HepG2 (cell line): ENCODE data around the gene GALNT9. TPM values are rescaled to one million over a fixed set of nuclear protein-coding genes. Genes with fewer than 3 reads are reported as not detected.

ENCODE experiments used
- ATAC-seq: fragments of 200-7000 bp; cut with Tn5 transposase; 3 replicates; pipeline ENCODE4 v1.9.1; 2020; ENCODE audit warnings: mild to moderate bottlenecking, moderate library complexity
- BruUV-seq: library from RNA; stranded (reverse); fragments of 400-500 nt; replicated peaks from 2 replicates; lab custom pipeline; 2021; lab: Mats Ljungman, UMichigan
- CTCF ChIA-PET: fragments of 300-600 bp; formaldehyde crosslinking; extraction: SDS; loops from one replicate; lab custom pipeline; 2021; ENCODE audit warnings: low total read pairs, inconsistent platforms, low intra/inter-chr PET ratio; lab: Yijun Ruan, JAX
- POLR2A ChIA-PET: fragments of 350-600 bp; sonication (Branson Sonifier 250); formaldehyde crosslinking; loops from one replicate; lab custom pipeline; 2020; ENCODE audit warnings: antibody characterized with exemption, inconsistent platforms; lab: Yijun Ruan, JAX
- DNase-seq: peaks from one replicate; pipeline ENCODE4 v3.0.0-alpha.2; 2015; ENCODE audit warnings: low spot score
- FAIRE-seq: peaks from 3 replicates; lab custom pipeline; 2011; peaks lifted over from hg19 to GRCh38; lab: Jason Lieb, UNC
- H2AFZ ChIP-seq: one replicate; pipeline ENCODE4 v1.6.1; 2011; ENCODE audit warnings: low read length, inconsistent platforms
- H3K27ac ChIP-seq: fragments of 300-600 bp; 3 replicates; pipeline ENCODE4 v1.8.0; 2011; ENCODE audit warnings: mixed run types, mild to moderate bottlenecking, mixed read lengths, low read length, inconsistent platforms; ENCODE audit not compliant: insufficient read depth; ENCODE audit errors: extremely low read length
- H3K27me3 ChIP-seq, 2 experiments: fragments of 200-600 bp in 1 of 2; 2 replicates in 1 of 2; 3 replicates in 1 of 2; pipeline versions ENCODE4 v1.6.0 to v1.8.0; 2011; ENCODE audit warnings: low read length in 2 of 2, mild to moderate bottlenecking in 2 of 2, moderate library complexity in 2 of 2, inconsistent platforms in 1 of 2; ENCODE audit not compliant: insufficient read depth in 2 of 2, control insufficient read depth in 1 of 2
- H3K36me3 ChIP-seq, 2 experiments: fragments of 200-600 bp in 1 of 2; replicated peaks in 1 of 2; 2 replicates in 1 of 2; 3 replicates in 1 of 2; pipeline versions ENCODE4 v1.5.1 to v1.8.0; 2011; ENCODE audit warnings: low read length in 2 of 2, inconsistent platforms in 1 of 2; ENCODE audit not compliant: insufficient read depth in 2 of 2, control insufficient read depth in 1 of 2
- H3K4me1 ChIP-seq: 2 replicates; pipeline ENCODE4 v1.5.1; 2012; ENCODE audit warnings: low read length, inconsistent platforms; ENCODE audit not compliant: insufficient read depth
- H3K4me2 ChIP-seq: 2 replicates; pipeline ENCODE4 v1.6.0; 2011; ENCODE audit warnings: low read depth, low read length, inconsistent platforms
- H3K4me3 ChIP-seq, 3 experiments: fragments of 200-600 bp in 1 of 3; sonication (generic), shearing (Covaris generic) in 1 of 3; replicated peaks in 1 of 3; 2 replicates each; pipeline ENCODE4 v1.5.1; 2011 to 2016; ENCODE audit warnings: low read length in 3 of 3, inconsistent platforms in 2 of 3, low read depth in 2 of 3, mild to moderate bottlenecking in 2 of 3, control low read depth in 1 of 3, mixed read lengths in 1 of 3; ENCODE audit not compliant: insufficient read depth in 1 of 3
- H3K79me2 ChIP-seq: one replicate; pipeline ENCODE4 v1.6.1; 2011; ENCODE audit warnings: low read length, inconsistent platforms; ENCODE audit not compliant: insufficient read depth
- H3K9ac ChIP-seq: 2 replicates; pipeline ENCODE4 v1.6.0; 2011; ENCODE audit warnings: mild to moderate bottlenecking, low read depth, low read length, inconsistent platforms; ENCODE audit not compliant: insufficient read depth
- H3K9me3 ChIP-seq: 2 replicates; pipeline ENCODE4 v1.5.1; 2012; ENCODE audit warnings: mild to moderate bottlenecking, low read length
- H4K20me1 ChIP-seq: 2 replicates; pipeline ENCODE4 v1.6.0; 2011; ENCODE audit warnings: inconsistent platforms, mild to moderate bottlenecking, low read length, moderate library complexity; ENCODE audit not compliant: insufficient read depth
- ATF1 ChIP-seq: IDR thresholded peaks from 2 replicates; pipeline ENCODE4 v1.6.1; 2016; ENCODE audit warnings: mild to moderate bottlenecking, control low read depth
- EZH2 ChIP-seq: conservative IDR thresholded peaks from 2 replicates; pipeline ENCODE4 v1.6.1; 2012; ENCODE audit warnings: mild to moderate bottlenecking, low read depth, low read length, moderate library complexity
- RCOR2 ChIP-seq: IDR thresholded peaks from 2 replicates; pipeline ENCODE4 v1.6.1; 2016; ENCODE audit warnings: missing biosample characterization, missing genetic modification reagents
- SP5 ChIP-seq: IDR thresholded peaks from 2 replicates; pipeline ENCODE4 v1.6.1; 2016; ENCODE audit warnings: low read depth, borderline replicate concordance
- SRY ChIP-seq: sonication (generic); formaldehyde crosslinking; IDR thresholded peaks from 2 replicates; pipeline ENCODE4 v1.8.0; 2022; ENCODE audit warnings: mild to moderate bottlenecking, missing genetic modification reagents
- ZNF260 ChIP-seq: sonication (generic); formaldehyde crosslinking; IDR thresholded peaks from 2 replicates; pipeline ENCODE4 v1.4.0; 2020; ENCODE audit warnings: missing genetic modification reagents, low read depth, mild to moderate bottlenecking, borderline replicate concordance
- ZNF326 ChIP-seq: sonication (generic); formaldehyde crosslinking; IDR thresholded peaks from 2 replicates; pipeline ENCODE4 v1.4.0; 2020; ENCODE audit warnings: missing genetic modification reagents, borderline replicate concordance
- ZNF34 ChIP-seq: sonication (generic); formaldehyde crosslinking; IDR thresholded peaks from 2 replicates; pipeline ENCODE4 v1.4.0; 2020; ENCODE audit warnings: mild to moderate bottlenecking, missing genetic modification reagents, borderline replicate concordance
- WGBS: methylation state at CpG from one replicate; pipeline ENCODE4 v1.1.6; 2017; ENCODE audit warnings: low lambda C conversion rate; 5-methylcytosine and 5-hydroxymethylcytosine counted together
- in situ Hi-C: cut with HindIII; loops from 2 replicates; pipeline ENCODE4 v1.10.0; 2017; ENCODE audit warnings: low pct_unique_long_range_greater_than_20kb; ENCODE audit not compliant: extremely low pct_ligation_motif_present
- intact Hi-C: fragments of 100-400 bp; cut with micrococcal nuclease; formaldehyde crosslinking; loops from one replicate; pipeline ENCODE4 v1.10.0; 2022; ENCODE audit not compliant: unreplicated experiment
- polyA plus RNA-seq, 8 experiments: library from polyadenylated mRNA; depleted of rRNA in 3 of 8; stranded (reverse) in 7 of 8; unstranded in 1 of 8; fragments of >200 nt; fragmentation: Illumina TruSeq in 4 of 8; extraction: Trizol in 4 of 8; gene quantifications; 2 replicates each; pipeline versions ENCODE4 v1.2.1 to v1.2.3, GENCODE V29; 2011 to 2016; ENCODE audit warnings: low read depth in 4 of 8, missing spikeins in 1 of 8, mixed read lengths in 1 of 8; ENCODE audit not compliant: insufficient read depth in 1 of 8
- total RNA-seq, 5 experiments: library from RNA; depleted of rRNA; stranded (reverse); fragments of >200 nt; fragmentation: Illumina TruSeq; extraction: Trizol; gene quantifications; 2 replicates each; pipeline ENCODE4 v1.2.3, GENCODE V29; 2016; ENCODE audit warnings: low read depth in 1 of 5
- TF ChIP-seq, protein P1 (sequence below), 2 experiments: sonication (generic) in 1 of 2; formaldehyde crosslinking in 1 of 2; IDR thresholded peaks; 2 replicates each; pipeline versions ENCODE4 v1.4.0 to v1.6.1; 2016 to 2020; ENCODE audit warnings: borderline replicate concordance in 1 of 2, low read depth in 1 of 2, mild to moderate bottlenecking in 1 of 2, missing genetic modification reagents in 1 of 2

The GALNT9 gene
- total and polyA plus RNA-seq, 2 of the 13 experiments (the other 11 are each of a cell fraction or from before 2014, with no cell fraction given) = 0.04 TPM; not detected in 1

DNA sequence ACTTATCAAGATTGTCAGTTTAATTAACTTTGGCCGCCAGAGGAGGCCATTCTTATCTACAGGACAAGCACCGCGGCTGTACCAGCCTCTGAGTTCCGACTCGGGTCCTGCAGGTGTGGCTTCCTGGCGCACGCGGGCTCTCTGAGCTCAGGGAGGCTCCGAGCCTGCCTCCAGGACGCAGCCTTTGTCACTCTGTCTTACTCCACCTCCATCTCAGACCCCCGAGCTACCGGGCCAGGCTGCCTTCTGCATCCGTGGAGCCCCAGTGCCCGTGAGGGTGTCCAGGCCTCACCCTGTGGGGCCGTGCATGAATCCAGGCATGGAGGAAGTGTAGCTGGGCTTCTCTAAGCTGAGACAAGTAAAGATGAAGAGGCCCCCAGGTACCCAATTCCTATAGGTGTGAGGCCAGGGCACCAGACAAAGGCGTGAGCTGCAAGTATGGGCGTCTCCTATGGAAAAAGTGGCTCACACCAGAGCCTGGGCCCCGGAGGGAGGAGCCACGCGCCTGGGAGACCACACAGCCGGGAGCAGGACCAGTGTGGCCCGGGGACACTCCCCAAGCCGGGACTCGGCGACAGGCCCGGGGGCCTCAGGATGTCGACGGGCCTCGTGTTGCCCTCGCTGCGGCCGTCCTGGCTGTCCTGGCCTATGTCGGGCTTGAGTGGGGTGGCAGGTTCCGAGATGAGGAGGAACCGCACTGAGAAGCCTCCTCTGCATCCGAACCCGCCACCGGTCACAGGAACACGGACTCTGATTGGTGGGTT is 142.3 kb downstream of the GALNT9 start:
- H4K20me1 ChIP-seq = no peaks in the 10 kb centered on the region; the same call in 1 of the 2 replicates
- no peaks in the 10 kb centered on the region for H3K36me3 ChIP-seq
- H3K4me1 ChIP-seq = no peaks in the 10 kb centered on the region
- H3K4me3 ChIP-seq = no peak overlapping the region
- FAIRE-seq (no peak), ATAC-seq (no peak), DNase-seq (no peak)
- ChIA-PET CTCF (no interaction called here), POLR2A (no interaction called here)
- peaks cover 19 to 91% of the 10 kb centered on the region in 2 experiments for H3K27me3 ChIP-seq
- intact Hi-C loops = no loop called here
- no TSS peak for BruUV-seq
- H3K79me2 ChIP-seq = no peaks in the 10 kb centered on the region
- H3K27ac ChIP-seq = no peak overlapping the region
- in situ Hi-C loops = no loop called here
- no peaks in the 10 kb centered on the region for H3K9me3 ChIP-seq
- H2AFZ ChIP-seq = no peak overlapping the region
- TF ChIP-seq SP5 (CRISPR knock-in tag) = no peak
- TF ChIP-seq EZH2 = 0 out of 2 replicates have a peak, but pooled peaks have one; percentile 75
- WGBS = 13% methylated on average over 25 of the region's 39 CpGs
- H3K9ac ChIP-seq = no peak overlapping the region
- H3K4me2 ChIP-seq = no peak overlapping the region

DNA sequence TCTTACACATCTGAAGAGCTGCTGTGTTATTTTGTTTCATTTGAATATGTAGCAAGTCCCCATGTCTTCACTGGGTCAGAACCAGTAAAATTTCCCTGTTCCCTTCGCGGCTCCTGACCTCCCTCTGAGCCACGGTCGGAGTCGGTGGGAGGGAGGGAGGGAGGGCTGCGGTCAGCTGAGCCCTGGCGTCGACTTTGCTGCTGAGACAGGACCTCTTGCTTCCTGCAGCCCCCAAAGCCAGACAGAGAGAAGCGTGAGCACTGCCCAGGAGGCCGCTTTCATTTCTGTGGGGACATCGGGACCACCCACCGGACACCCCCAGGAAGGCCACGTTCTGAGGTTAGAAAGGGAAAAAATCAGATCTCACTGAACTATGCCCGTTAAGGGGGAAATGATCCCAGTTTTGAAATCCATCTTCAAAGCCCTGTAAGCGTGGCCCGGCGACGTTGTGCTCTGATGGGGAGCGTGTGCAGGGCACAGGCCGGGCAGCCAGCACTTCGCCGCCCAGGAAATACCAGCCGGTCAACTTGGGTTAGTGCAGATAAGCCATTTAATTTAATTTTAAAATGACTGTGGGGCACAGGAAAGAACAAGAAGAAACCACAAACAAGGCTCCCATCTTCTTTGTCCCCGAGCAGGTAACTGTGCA is 143.1 kb downstream of the GALNT9 start:
- H3K4me1 ChIP-seq = no peaks in the 10 kb centered on the region
- H3K4me3 ChIP-seq = no peak overlapping the region
- in situ Hi-C loops (no loop called here), intact Hi-C loops (no loop called here)
- H3K27ac ChIP-seq = no peak overlapping the region
- CTCF ChIA-PET = no interaction called here
- TF ChIP-seq, protein P1, sequence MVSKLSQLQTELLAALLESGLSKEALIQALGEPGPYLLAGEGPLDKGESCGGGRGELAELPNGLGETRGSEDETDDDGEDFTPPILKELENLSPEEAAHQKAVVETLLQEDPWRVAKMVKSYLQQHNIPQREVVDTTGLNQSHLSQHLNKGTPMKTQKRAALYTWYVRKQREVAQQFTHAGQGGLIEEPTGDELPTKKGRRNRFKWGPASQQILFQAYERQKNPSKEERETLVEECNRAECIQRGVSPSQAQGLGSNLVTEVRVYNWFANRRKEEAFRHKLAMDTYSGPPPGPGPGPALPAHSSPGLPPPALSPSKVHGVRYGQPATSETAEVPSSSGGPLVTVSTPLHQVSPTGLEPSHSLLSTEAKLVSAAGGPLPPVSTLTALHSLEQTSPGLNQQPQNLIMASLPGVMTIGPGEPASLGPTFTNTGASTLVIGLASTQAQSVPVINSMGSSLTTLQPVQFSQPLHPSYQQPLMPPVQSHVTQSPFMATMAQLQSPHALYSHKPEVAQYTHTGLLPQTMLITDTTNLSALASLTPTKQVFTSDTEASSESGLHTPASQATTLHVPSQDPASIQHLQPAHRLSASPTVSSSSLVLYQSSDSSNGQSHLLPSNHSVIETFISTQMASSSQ (IDR thresholded peaks at IDR 0.05; ENCODE audit: low read depth) = no peak
- TF ChIP-seq, protein P1 (CRISPR knock-in tag; IDR thresholded peaks at IDR 0.05; ENCODE audit: borderline replicate concordance) = no peak
- TF ChIP-seq SRY (CRISPR knock-in tag) (no peak), ZNF34 (CRISPR knock-in tag) (no peak), RCOR2 (no peak), ZNF326 (CRISPR knock-in tag) (no peak), ATF1 (CRISPR knock-in tag) (no peak), ZNF260 (CRISPR knock-in tag) (no peak)
- peaks cover 19 to 87% of the 10 kb centered on the region in 2 experiments for H3K27me3 ChIP-seq
- H3K9me3 ChIP-seq = no peaks in the 10 kb centered on the region
- H3K79me2 ChIP-seq = no peaks in the 10 kb centered on the region
- DNase-seq (no peak), ATAC-seq (no peak), FAIRE-seq (no peak)
- H3K36me3 ChIP-seq = no peaks in the 10 kb centered on the region
- no TSS peak for BruUV-seq
- WGBS = 29% methylated on average over 22 of the region's 24 CpGs
- H2AFZ ChIP-seq = no peak overlapping the region
- H3K4me2 ChIP-seq = no peak overlapping the region
- POLR2A ChIA-PET = no interaction called here
- no peaks in the 10 kb centered on the region; the same call in 1 of the 2 replicates for H4K20me1 ChIP-seq
- H3K9ac ChIP-seq = no peak overlapping the region
